K562 (cell line): ENCODE measurements around the gene THAP2. TPM values are rescaled to one million over a fixed set of nuclear protein-coding genes. Genes with fewer than 3 reads are reported as not detected.
"Not testable (repeated sequence)": the region's sequence is repeated elsewhere in the genome, so short reads cannot be mapped to it uniquely, and the experiment has no call there.

Experiments
- ATAC-seq: fragments of 200-7000 bp; cut with Tn5 transposase; 3 replicates; pipeline ENCODE4 v1.9.1; 2020; ENCODE audit warnings: moderate library complexity
- BruUV-seq: library from RNA; stranded (reverse); fragments of 400-500 nt; replicated peaks from 2 replicates; lab custom pipeline; 2021; lab: Mats Ljungman, UMichigan
- CTCF ChIA-PET: fragments of 300-600 bp; formaldehyde crosslinking; extraction: SDS; loops from one replicate; lab custom pipeline; 2021; ENCODE audit warnings: low intra/inter-chr PET ratio; lab: Yijun Ruan, JAX
- POLR2A ChIA-PET: fragments of 300-600, 350-650 bp; sonication (Branson Sonifier 250); formaldehyde crosslinking; extraction: SDS; loops from one replicate; lab custom pipeline; 2021; ENCODE audit warnings: antibody characterized with exemption, inconsistent platforms; lab: Yijun Ruan, JAX
- DNase-seq, 4 experiments: peaks; one replicate each; pipeline versions ENCODE4 v3.0.0 to v3.0.0-alpha.2; 2011 to 2018; ENCODE audit warnings: low spot score in 3 of 4, mixed read lengths in 3 of 4; ENCODE audit errors: extremely low read depth in 1 of 4
- FAIRE-seq: peaks from 2 replicates; lab custom pipeline; 2011; peaks lifted over from hg19 to GRCh38; lab: Jason Lieb, UNC
- H2AFZ ChIP-seq: 2 replicates; pipeline ENCODE4 v1.6.0; 2011; ENCODE audit warnings: low read depth, low read length, control low read depth, inconsistent platforms
- H3K27ac ChIP-seq: fragments of 200-600 bp; 3 replicates; pipeline ENCODE4 v1.8.0; 2011; ENCODE audit warnings: low read depth, mild to moderate bottlenecking, control low read depth, inconsistent platforms, low read length, moderate library complexity, mixed read lengths; ENCODE audit errors: extremely low read depth
- H3K27me3 ChIP-seq, 2 experiments: fragments of 300-600 bp in 1 of 2; 2 replicates in 1 of 2; 3 replicates in 1 of 2; pipeline versions ENCODE4 v1.6.0 to v1.8.0; 2011; ENCODE audit warnings: inconsistent platforms in 2 of 2, low read length in 2 of 2, mild to moderate bottlenecking in 1 of 2, mixed read lengths in 1 of 2, moderate library complexity in 1 of 2; ENCODE audit not compliant: control insufficient read depth in 2 of 2, insufficient read depth in 2 of 2
- H3K36me3 ChIP-seq: fragments of 300-600 bp; 3 replicates; pipeline ENCODE4 v1.8.0; 2011; ENCODE audit warnings: mild to moderate bottlenecking, low read length, inconsistent platforms; ENCODE audit not compliant: control insufficient read depth, insufficient read depth
- H3K4me1 ChIP-seq, 2 experiments: fragments of 200-600 bp in 1 of 2; replicated peaks in 1 of 2; 2 replicates in 1 of 2; 3 replicates in 1 of 2; pipeline versions ENCODE4 v1.5.1 to v1.8.0; 2011; ENCODE audit warnings: inconsistent platforms in 2 of 2, low read length in 2 of 2, mild to moderate bottlenecking in 1 of 2, mixed read lengths in 1 of 2, moderate library complexity in 1 of 2; ENCODE audit not compliant: control insufficient read depth in 2 of 2, insufficient read depth in 2 of 2
- H3K4me2 ChIP-seq: 2 replicates; pipeline ENCODE4 v1.6.1; 2011; ENCODE audit warnings: low read length, control low read depth, inconsistent platforms, mixed read lengths; ENCODE audit not compliant: insufficient read depth
- H3K4me3 ChIP-seq: fragments of 200-600 bp; sonication (generic), shearing (Covaris generic); 2 replicates; pipeline ENCODE4 v1.5.1; 2016; ENCODE audit warnings: control low read depth, inconsistent platforms
- H3K79me2 ChIP-seq: fragments of 200-600 bp; 3 replicates; pipeline ENCODE4 v1.8.0; 2011; ENCODE audit warnings: low read length, inconsistent platforms; ENCODE audit not compliant: control insufficient read depth, insufficient read depth
- H3K9ac ChIP-seq, 2 experiments: 2 replicates each; pipeline versions ENCODE4 v1.6.0 to v1.6.1; 2011; ENCODE audit warnings: low read depth in 2 of 2, low read length in 2 of 2, control low read depth in 1 of 2, inconsistent platforms in 1 of 2, mild to moderate bottlenecking in 1 of 2, mixed read lengths in 1 of 2; ENCODE audit not compliant: insufficient read depth in 1 of 2
- H3K9me1 ChIP-seq: one replicate; pipeline ENCODE4 v1.6.0; 2011; ENCODE audit warnings: inconsistent platforms, mild to moderate bottlenecking, low read length, moderate library complexity; ENCODE audit not compliant: control insufficient read depth, insufficient read depth
- H3K9me3 ChIP-seq: replicated peaks from 2 replicates; pipeline ENCODE4 v1.5.1; 2011; ENCODE audit warnings: low read depth, low read length, inconsistent platforms; ENCODE audit not compliant: control insufficient read depth, insufficient read depth
- H4K20me1 ChIP-seq: replicated peaks from 2 replicates; pipeline ENCODE4 v1.6.1; 2011; ENCODE audit warnings: low read length, inconsistent platforms, mixed read lengths; ENCODE audit not compliant: control insufficient read depth, insufficient read depth
- CBX1 ChIP-seq: sonication (generic); IDR thresholded peaks from 2 replicates; pipeline ENCODE4 v1.6.1; 2016; ENCODE audit warnings: antibody characterized with exemption, low read depth, mild to moderate bottlenecking
- DNMT1 ChIP-seq: fragments of 450-650 bp; IDR thresholded peaks from 2 replicates; pipeline ENCODE4 v1.6.1; 2016; ENCODE audit warnings: antibody characterized with exemption, mild to moderate bottlenecking
- MAFG ChIP-seq: fragments of 450-650 bp; conservative IDR thresholded peaks from 2 replicates; pipeline ENCODE4 v1.6.1; 2016; ENCODE audit warnings: missing genetic modification characterization, missing compliant biosample characterization
- NCOA2 ChIP-seq, 2 experiments: fragments of 450-650 bp; IDR thresholded peaks; 2 replicates each; pipeline ENCODE4 v1.6.1; 2018; ENCODE audit warnings: mild to moderate bottlenecking in 2 of 2, moderate library complexity in 1 of 2; ENCODE audit not compliant: partially characterized antibody in 2 of 2
- NONO ChIP-seq, 2 experiments: fragments of 200-400 bp in 1 of 2; fragments of 450-650 bp in 1 of 2; formaldehyde crosslinking in 1 of 2; IDR thresholded peaks; 2 replicates each; pipeline ENCODE4 v1.6.1; 2017; ENCODE audit warnings: low read depth in 2 of 2, mild to moderate bottlenecking in 2 of 2, moderate library complexity in 2 of 2, low read length in 1 of 2
- SAP30 ChIP-seq: fragments of 200-600 bp; sonication (generic); IDR thresholded peaks from 2 replicates; pipeline ENCODE4 v1.6.1; 2012; ENCODE audit warnings: borderline replicate concordance, low read depth, mild to moderate bottlenecking, moderate library complexity, low read length, control low read depth, inconsistent platforms; ENCODE audit not compliant: insufficient read depth, poor library complexity, severe bottlenecking
- WGBS: fragments of 100-300 bp; shearing (Covaris generic); methylation state at CpG from one replicate; pipeline ENCODE4 v1.1.6; 2016; ENCODE audit warnings: low coverage, mixed read lengths; ENCODE audit not compliant: insufficient coverage; ENCODE audit errors: missing lambda C conversion rate; 5-methylcytosine and 5-hydroxymethylcytosine counted together
- in situ Hi-C: fragments of 300-500 bp; cut with MboI; formaldehyde crosslinking; loops from 4 replicates; pipeline ENCODE4 v1.15.0; 2018; ENCODE audit warnings: inconsistent platforms, mixed read lengths
- intact Hi-C: fragments of 100-400 bp; cut with micrococcal nuclease; formaldehyde crosslinking; loops from 2 replicates; pipeline ENCODE4 v1.14.2; 2022
- polyA plus RNA-seq, 8 experiments: library from polyadenylated mRNA; depleted of rRNA in 4 of 8; stranded (reverse) in 5 of 8; unstranded in 3 of 8; fragments of >200 nt; fragmentation: Nextera tagmentation in 2 of 8; fragmentation: Illumina TruSeq in 1 of 8; extraction: Ambion mirVana in 2 of 8; extraction: Trizol in 1 of 8; gene quantifications; 2 replicates each; pipeline versions ENCODE4 v1.2.1 to v1.2.3, GENCODE V29; 2011 to 2014; ENCODE audit warnings: inconsistent platforms in 1 of 8, missing spikeins in 1 of 8
- total RNA-seq, 7 experiments: library from RNA; depleted of rRNA in 6 of 7; stranded (reverse); fragments of >200 nt in 6 of 7; fragmentation: Illumina TruSeq in 2 of 7; extraction: Trizol in 2 of 7; gene quantifications; 2 replicates each; pipeline versions ENCODE4 v1.2.1 to v1.2.3, GENCODE V29; 2011 to 2021; ENCODE audit warnings: low replicate concordance in 1 of 7

Gene THAP2
- total and polyA plus RNA-seq, 9 of the 15 experiments (the other 6 are each of a cell fraction or from before 2014, with no cell fraction given): 1.8 to 18.9 (median 7.3) TPM

- TF ChIP-seq NCOA2 (IDR thresholded peaks at IDR 0.05; ENCODE audit: partially characterized antibody in 2 of 2): no peak
- TF ChIP-seq CBX1: no peak
- no peak for TF ChIP-seq NONO (IDR thresholded peaks at IDR 0.05; ENCODE audit: low read depth in 2 of 2, low read length in 1 of 2)
- no peak for TF ChIP-seq MAFG (tag)
- TF ChIP-seq DNMT1: no peak
- TF ChIP-seq SAP30: no peak
Measured at GRCh38 chr12:71695782-71696181, 31.7 kb downstream of the THAP2 start (continued).

DNA sequence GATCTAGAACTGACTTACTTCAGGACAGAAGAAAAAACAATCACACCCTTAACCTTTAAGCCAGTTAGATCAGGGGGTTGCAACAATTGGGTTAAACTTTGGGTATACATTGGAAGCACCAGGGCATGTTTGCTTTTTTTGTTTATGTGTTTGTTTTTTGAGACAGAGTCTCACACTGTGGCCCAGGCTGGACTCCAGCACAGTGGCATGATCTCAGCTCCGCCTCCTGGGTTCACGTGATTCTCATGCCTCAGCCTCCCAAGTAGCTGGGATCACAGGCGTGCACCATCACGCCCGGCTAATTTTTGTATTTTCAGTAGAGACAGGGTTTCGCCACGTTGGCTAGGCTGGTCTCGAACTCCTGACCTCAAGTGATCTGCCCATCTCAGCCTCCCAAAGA is 38.1 kb downstream of the THAP2 start:
- H3K36me3 ChIP-seq: peaks cover 15% of the 10 kb centered on the region; the same call in 2 of the 3 replicates
- H3K4me2 ChIP-seq, intact Hi-C loops, H3K9me3 ChIP-seq, H3K9ac ChIP-seq, FAIRE-seq, H3K27me3 ChIP-seq, in situ Hi-C loops, H2AFZ ChIP-seq, H3K27ac ChIP-seq, POLR2A ChIA-PET, H3K4me1 ChIP-seq, H3K4me3 ChIP-seq, H4K20me1 ChIP-seq, CTCF ChIA-PET, BruUV-seq, ATAC-seq, DNase-seq, H3K9me1 ChIP-seq, H3K79me2 ChIP-seq: not testable (repeated sequence)
- WGBS: 83% methylated on average over 8 of the region's 8 CpGs
